ENCODE measurements around the gene DISC1. TPM values are rescaled to one million over a fixed set of nuclear protein-coding genes. Genes with fewer than 3 reads are reported as not detected.

DISC1 gene
- total RNA-seq, 1 experiment from 2014 or later: 0.36 TPM

GRCh38 chr1:231849981-231850380, 223.4 kb downstream of the DISC1 start:
- Histone ChIP-seq H3K9me3 (ENCODE audit: control insufficient read depth, insufficient read depth, low read depth, low read length) (no peaks in the 10 kb centered on the region), H3K27me3 (ENCODE audit: control insufficient read depth, insufficient read depth, low read length) (no peaks in the 10 kb centered on the region), H3K4me3 (ENCODE audit: low read depth in 2 of 2, low read length in 2 of 2) (no peak overlapping the region), H3K27ac (ENCODE audit: low read length) (no peak overlapping the region), H3K4me1 (ENCODE audit: control insufficient read depth, insufficient read depth, low read length) (no peaks in the 10 kb centered on the region), H3K36me3 (ENCODE audit: control insufficient read depth, insufficient read depth, low read length) (no peaks in the 10 kb centered on the region)
- TF ChIP-seq TCF7L2 (IDR thresholded peaks at IDR 0.05; ENCODE audit: low read depth, low read length) (no peak), CTCF (IDR thresholded peaks at IDR 0.05) (no peak), POLR2AphosphoS5 (IDR thresholded peaks at IDR 0.05; ENCODE audit: low read depth, low read length) (no peak), SIN3A (IDR thresholded peaks at IDR 0.05; ENCODE audit: borderline replicate concordance, insufficient read depth, low read depth, low read length) (no peak)
- TF ChIP-seq, protein P1, sequence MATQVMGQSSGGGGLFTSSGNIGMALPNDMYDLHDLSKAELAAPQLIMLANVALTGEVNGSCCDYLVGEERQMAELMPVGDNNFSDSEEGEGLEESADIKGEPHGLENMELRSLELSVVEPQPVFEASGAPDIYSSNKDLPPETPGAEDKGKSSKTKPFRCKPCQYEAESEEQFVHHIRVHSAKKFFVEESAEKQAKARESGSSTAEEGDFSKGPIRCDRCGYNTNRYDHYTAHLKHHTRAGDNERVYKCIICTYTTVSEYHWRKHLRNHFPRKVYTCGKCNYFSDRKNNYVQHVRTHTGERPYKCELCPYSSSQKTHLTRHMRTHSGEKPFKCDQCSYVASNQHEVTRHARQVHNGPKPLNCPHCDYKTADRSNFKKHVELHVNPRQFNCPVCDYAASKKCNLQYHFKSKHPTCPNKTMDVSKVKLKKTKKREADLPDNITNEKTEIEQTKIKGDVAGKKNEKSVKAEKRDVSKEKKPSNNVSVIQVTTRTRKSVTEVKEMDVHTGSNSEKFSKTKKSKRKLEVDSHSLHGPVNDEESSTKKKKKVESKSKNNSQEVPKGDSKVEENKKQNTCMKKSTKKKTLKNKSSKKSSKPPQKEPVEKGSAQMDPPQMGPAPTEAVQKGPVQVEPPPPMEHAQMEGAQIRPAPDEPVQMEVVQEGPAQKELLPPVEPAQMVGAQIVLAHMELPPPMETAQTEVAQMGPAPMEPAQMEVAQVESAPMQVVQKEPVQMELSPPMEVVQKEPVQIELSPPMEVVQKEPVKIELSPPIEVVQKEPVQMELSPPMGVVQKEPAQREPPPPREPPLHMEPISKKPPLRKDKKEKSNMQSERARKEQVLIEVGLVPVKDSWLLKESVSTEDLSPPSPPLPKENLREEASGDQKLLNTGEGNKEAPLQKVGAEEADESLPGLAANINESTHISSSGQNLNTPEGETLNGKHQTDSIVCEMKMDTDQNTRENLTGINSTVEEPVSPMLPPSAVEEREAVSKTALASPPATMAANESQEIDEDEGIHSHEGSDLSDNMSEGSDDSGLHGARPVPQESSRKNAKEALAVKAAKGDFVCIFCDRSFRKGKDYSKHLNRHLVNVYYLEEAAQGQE (IDR thresholded peaks at IDR 0.05; ENCODE audit: insufficient read depth in 1 of 2, low read depth in 2 of 2, low read length in 1 of 2): no peak
- ATAC-seq (no peak), DNase-seq (ENCODE audit: low read depth, low spot score) (no peak)
- in situ Hi-C loops (cut with HindIII; ENCODE audit: low pct_unique_long_range_greater_than_20kb, low sequenced_read_pairs): no loop called here
- BruUV-seq (replicated peaks): no TSS peak
- POLR2A ChIA-PET: no interaction called here
- intact Hi-C loops (cut with micrococcal nuclease; ENCODE audit: unreplicated experiment): no loop called here
- CTCF ChIA-PET: no interaction called here

DNA sequence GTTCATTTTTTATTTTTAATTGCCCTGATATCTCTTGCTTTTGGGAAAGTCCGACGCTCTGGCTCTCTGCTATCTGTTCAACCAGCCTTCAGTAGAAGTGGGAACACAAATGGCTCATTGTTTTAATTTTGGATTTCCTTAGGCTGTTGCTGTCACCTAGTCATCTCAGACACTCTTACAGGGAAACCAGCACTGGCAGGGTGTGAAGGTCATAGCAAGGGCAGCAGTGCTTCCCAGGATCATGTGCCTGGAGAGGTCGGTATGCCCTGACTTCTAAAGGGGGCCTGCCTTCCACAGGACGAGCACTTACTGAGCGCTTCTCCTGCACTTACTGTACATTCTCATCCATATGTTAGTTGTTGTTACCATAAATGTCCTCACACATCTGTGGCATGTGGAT, 224.2 kb downstream of the DISC1 start:
- Histone ChIP-seq H3K9me3 (ENCODE audit: control insufficient read depth, insufficient read depth, low read depth, low read length) (no peaks in the 10 kb centered on the region), H3K27ac (ENCODE audit: low read length) (no peak overlapping the region), H3K36me3 (ENCODE audit: control insufficient read depth, insufficient read depth, low read length) (no peaks in the 10 kb centered on the region), H3K4me1 (ENCODE audit: control insufficient read depth, insufficient read depth, low read length) (no peaks in the 10 kb centered on the region), H3K4me3 (ENCODE audit: low read depth in 2 of 2, low read length in 2 of 2) (no peak overlapping the region), H3K27me3 (ENCODE audit: control insufficient read depth, insufficient read depth, low read length) (no peaks in the 10 kb centered on the region)
- no peak for DNase-seq (ENCODE audit: low read depth, low spot score)
- POLR2A ChIA-PET: no interaction called here
- BruUV-seq (replicated peaks): no TSS peak
- in situ Hi-C loops (cut with HindIII; ENCODE audit: low pct_unique_long_range_greater_than_20kb, low sequenced_read_pairs): no loop called here
- ATAC-seq: no peak
- TF ChIP-seq SIN3A (IDR thresholded peaks at IDR 0.05; ENCODE audit: borderline replicate concordance, insufficient read depth, low read depth, low read length): no peak
- CTCF ChIA-PET: no interaction called here
- intact Hi-C loops (cut with micrococcal nuclease; ENCODE audit: unreplicated experiment): no loop called here

GRCh38 chr1:231853588-231854207, 227.1 kb downstream of the DISC1 start:
- H3K36me3 ChIP-seq (ENCODE audit: control insufficient read depth, insufficient read depth, low read length): no peaks in the 10 kb centered on the region
- CTCF ChIA-PET: no interaction called here
- no peaks in the 10 kb centered on the region for H3K27me3 ChIP-seq (ENCODE audit: control insufficient read depth, insufficient read depth, low read length)
- H3K9me3 ChIP-seq (ENCODE audit: control insufficient read depth, insufficient read depth, low read depth, low read length): no peaks in the 10 kb centered on the region
- POLR2A ChIA-PET: no interaction called here
- intact Hi-C loops (cut with micrococcal nuclease; ENCODE audit: unreplicated experiment): no loop called here
- H3K4me3 ChIP-seq (ENCODE audit: low read depth in 2 of 2, low read length in 2 of 2): no peak overlapping the region
- BruUV-seq (replicated peaks): no TSS peak
- ATAC-seq (no peak), DNase-seq (ENCODE audit: low read depth, low spot score) (no peak)
- no peak for TF ChIP-seq POLR2AphosphoS5 (IDR thresholded peaks at IDR 0.05; ENCODE audit: low read depth, low read length)
- TF ChIP-seq TCF7L2 (IDR thresholded peaks at IDR 0.05; ENCODE audit: low read depth, low read length): no peak
- H3K27ac ChIP-seq (ENCODE audit: low read length): no peak overlapping the region
- H3K4me1 ChIP-seq (ENCODE audit: control insufficient read depth, insufficient read depth, low read length): no peaks in the 10 kb centered on the region
- in situ Hi-C loops (cut with HindIII; ENCODE audit: low pct_unique_long_range_greater_than_20kb, low sequenced_read_pairs): no loop called here
